Memory B cell (primary cell): ENCODE results near the gene MGAT4A.
"Not testable (repeated sequence)": the region's sequence is repeated elsewhere in the genome, so short reads cannot be mapped to it uniquely, and the experiment has no call there.

Source experiments
- ATAC-seq: fragments of 150-1000 bp; cut with Tn5 transposase; 2 replicates; pipeline ENCODE4 v1.10.0; 2021; ENCODE audit warnings: low read depth, mild to moderate bottlenecking, moderate library complexity
- DNase-seq, 2 donors: peaks; one replicate each; pipeline ENCODE4 v3.0.0; 2022; ENCODE audit warnings: low spot score in 2 of 2
- H3K27ac Mint-ChIP-seq: one replicate; pipeline ENCODE4 v1.8.0; 2022; ENCODE audit warnings: mild to moderate bottlenecking, moderate library complexity, mixed read lengths
- H3K27me3 Mint-ChIP-seq: one replicate; pipeline ENCODE4 v1.8.0; 2022; ENCODE audit warnings: mixed read lengths
- H3K36me3 Mint-ChIP-seq: one replicate; pipeline ENCODE4 v1.8.0; 2022; ENCODE audit warnings: mild to moderate bottlenecking, mixed read lengths
- H3K4me1 Mint-ChIP-seq: one replicate; pipeline ENCODE4 v1.8.0; 2022; ENCODE audit warnings: mixed read lengths
- H3K4me3 Mint-ChIP-seq: one replicate; pipeline ENCODE4 v1.8.0; 2022; ENCODE audit warnings: mild to moderate bottlenecking, moderate library complexity, mixed read lengths
- H3K9me3 Mint-ChIP-seq: one replicate; pipeline ENCODE4 v1.8.0; 2022; ENCODE audit warnings: mixed read lengths

Gene MGAT4A

DNA sequence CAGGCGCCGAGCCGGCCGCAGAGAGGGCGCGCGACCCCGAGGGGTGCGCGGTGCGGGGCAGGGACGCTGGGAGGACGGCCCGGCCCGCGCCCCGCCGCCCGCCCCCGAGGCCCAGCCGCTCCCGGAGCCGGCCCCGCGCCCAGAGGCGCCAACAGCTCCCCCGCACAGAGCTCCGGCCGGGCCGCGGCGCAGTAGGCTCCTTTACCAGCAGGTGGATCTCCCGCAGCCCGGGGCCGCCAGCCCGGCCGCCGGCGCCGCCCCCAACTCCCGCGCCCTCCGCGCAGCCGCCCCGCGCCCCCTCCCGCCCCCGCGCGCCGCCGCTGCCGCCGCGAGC lies 258 bp downstream of the MGAT4A start:
- Mint-ChIP-seq H3K36me3 (peaks cover under 1% of the 10 kb centered on the region), H3K4me3 (peak overlapping the region; percentile 85), H3K27me3 (no peaks in the 10 kb centered on the region), H3K27ac (no peak overlapping the region), H3K4me1 (peaks cover 35% of the 10 kb centered on the region), H3K9me3 (no peaks in the 10 kb centered on the region)
- DNase-seq (peak; percentile 51 to 57), ATAC-seq (peak; percentile 69)

DNA sequence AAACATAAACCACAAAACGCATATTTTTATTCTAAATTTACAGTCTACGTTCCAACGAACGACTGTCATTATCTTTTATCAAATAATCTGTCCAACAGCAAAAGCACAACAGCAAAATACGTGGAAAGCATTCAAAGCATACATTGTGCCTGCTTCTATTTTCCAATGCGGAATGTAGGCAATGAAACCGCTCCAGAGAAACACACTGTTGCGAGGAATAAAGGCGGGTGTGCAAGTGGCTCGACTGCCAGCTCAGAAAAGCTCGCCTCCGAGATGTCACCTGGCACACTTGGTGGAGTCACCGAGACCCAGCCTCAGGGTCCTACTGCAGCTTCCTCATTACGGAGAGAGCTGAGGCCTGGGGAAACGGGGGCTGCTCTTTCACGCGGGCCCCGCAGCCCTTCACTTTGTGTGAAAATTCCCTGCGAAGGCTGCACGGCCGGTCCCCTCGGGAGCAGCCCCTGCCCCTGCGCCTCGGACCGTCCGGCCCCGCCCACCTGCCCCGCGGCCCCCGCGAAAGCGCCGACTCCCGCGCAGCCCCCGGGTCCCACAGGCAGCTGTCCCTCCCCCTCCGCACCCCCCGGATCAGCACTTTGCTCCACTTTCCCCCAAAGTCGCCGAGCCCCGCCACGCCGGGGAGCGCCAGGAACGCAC lies 752 bp downstream of the MGAT4A start:
- peak; percentile 45 for ATAC-seq
- DNase-seq, result peak; percentile 38 to 47
- Mint-ChIP-seq H3K27ac (peak overlapping the region; percentile 76), H3K4me3 (peak overlapping the region; percentile 85), H3K9me3 (no peaks in the 10 kb centered on the region), H3K4me1 (peaks cover 37% of the 10 kb centered on the region), H3K27me3 (no peaks in the 10 kb centered on the region), H3K36me3 (peaks cover 2% of the 10 kb centered on the region)

DNA sequence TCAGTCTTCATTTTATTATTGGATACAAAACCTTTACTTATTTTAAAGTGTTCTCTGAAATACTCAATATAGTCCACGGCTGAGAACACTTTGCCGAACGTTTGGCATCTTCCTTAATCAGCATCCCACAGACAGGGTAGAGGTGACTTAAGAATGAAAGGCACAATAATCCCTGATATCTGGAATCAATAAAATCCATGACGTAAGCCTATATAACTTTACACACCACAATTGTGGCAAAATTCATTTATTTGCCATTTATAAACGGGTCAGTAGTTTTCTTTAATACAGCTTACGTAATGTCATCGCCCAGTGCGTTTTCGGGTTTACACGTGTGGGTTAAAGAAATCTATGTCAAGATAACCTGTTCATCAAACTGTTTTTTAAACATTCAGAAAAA lies 1.3 kb downstream of the MGAT4A start:
- DNase-seq (no peak), ATAC-seq (no peak)
- peaks cover 34% of the 10 kb centered on the region for H3K4me1 Mint-ChIP-seq
- peak overlapping the region; percentile 85 for H3K4me3 Mint-ChIP-seq
- no peaks in the 10 kb centered on the region for H3K27me3 Mint-ChIP-seq
- peaks cover 2% of the 10 kb centered on the region for H3K36me3 Mint-ChIP-seq
- H3K9me3 Mint-ChIP-seq, result no peaks in the 10 kb centered on the region
- H3K27ac Mint-ChIP-seq, result peak overlapping the region; percentile 76

DNA sequence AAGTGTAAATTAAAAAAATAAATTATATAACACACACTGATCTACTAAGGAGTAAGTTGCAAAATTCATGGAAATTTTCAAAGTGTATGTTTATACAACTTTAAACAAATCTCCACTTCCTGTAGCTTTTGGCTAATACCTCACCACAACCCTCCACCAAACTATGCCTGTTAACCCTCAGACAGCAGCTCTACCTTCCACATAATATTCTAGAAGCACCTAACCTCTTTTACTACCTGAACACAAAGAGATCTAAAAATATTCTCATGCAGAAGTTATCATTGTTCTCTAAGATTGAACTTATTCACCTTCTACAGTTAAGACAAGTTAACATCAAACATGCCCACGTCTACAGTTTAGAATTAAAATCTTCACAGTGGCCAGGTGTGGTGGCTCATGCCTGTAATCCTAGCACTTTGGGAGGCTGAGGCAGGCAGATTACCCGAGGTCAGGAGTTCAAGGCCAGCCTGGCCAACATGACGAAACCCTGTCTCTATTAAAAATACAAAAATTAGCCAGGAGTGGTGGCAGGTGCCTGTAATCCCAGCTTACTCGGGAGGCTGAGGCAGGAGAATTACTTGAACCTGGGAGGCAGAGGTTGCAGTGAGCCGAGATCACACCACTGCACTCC lies 2.7 kb downstream of the MGAT4A start:
- H3K27me3 Mint-ChIP-seq, H3K36me3 Mint-ChIP-seq, H3K9me3 Mint-ChIP-seq, ATAC-seq, DNase-seq: not testable (repeated sequence)
- Mint-ChIP-seq H3K4me3 (peak overlapping the region; percentile 31), H3K27ac (peak overlapping the region; percentile 45), H3K4me1 (peaks cover 30% of the 10 kb centered on the region)

DNA sequence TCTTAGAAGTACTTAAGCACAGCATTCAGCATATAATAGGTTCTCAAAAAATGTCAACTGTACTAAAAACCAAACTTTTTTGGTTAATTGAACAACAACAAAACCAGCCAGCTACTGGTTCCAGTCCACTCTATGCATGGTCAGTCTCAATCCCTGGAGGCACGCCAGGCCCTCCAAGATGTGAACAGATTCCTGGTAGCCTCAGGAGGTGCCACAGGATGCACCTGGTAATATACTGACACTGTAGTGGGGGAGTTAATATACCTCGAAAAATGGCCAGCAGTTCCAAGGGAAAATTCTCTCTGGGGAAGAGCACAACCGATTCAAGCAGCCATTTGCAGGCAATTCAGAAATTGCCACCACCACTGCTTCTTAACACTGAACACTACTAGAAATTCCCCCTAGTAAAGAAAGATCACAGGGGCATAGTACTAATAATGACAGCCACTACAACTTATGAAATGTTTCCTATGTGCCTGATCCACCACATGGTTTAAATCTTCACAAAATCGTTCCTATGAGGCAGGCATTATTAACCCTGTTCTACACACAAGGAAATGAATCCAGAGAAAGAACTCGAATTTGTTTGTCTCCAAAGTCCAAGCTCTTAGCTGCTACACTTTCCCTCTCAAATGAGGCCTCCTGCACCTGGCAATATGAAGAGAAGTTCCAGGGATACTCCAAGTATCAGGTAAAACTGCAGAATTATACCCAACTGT lies 3.4 kb downstream of the MGAT4A start:
- H3K27ac Mint-ChIP-seq, result peak overlapping the region; percentile 45
- H3K27me3 Mint-ChIP-seq, result no peaks in the 10 kb centered on the region
- peaks cover 8% of the 10 kb centered on the region for H3K36me3 Mint-ChIP-seq
- ATAC-seq (no peak), DNase-seq (no peak)
- H3K4me1 Mint-ChIP-seq, result peaks cover 26% of the 10 kb centered on the region
- H3K4me3 Mint-ChIP-seq, result no peak overlapping the region
- H3K9me3 Mint-ChIP-seq, result peaks cover 3% of the 10 kb centered on the region

DNA sequence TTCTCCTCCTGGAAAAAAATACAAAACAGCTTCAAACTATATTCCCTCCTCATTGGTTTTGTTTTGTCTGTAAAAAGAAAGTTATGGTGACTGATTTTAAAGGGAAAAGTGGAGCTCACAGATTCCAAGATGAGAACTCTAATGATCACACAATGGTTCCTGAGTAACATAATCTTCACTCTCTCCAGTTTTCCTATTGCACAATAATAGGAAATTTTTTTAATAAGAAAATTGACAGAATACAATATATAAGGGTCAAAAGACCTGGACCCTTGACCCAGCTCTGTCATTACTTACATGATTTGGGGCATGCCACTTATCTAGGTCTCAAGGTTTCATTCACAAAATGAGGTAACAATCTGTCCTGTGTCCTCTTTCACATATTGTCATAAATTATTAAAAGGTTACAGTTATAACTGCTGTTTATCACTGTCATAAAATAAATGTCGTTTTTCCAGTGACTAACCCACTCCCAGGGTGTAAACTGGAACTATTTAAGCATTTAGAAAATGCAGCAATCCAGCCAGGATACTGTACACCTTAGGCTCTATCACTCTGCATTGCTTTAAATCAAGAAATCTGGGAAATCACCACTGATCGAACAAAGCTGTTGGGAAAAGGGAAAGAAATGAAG lies 4.1 kb downstream of the MGAT4A start:
- peak overlapping the region; percentile 12 for H3K4me3 Mint-ChIP-seq

DNA sequence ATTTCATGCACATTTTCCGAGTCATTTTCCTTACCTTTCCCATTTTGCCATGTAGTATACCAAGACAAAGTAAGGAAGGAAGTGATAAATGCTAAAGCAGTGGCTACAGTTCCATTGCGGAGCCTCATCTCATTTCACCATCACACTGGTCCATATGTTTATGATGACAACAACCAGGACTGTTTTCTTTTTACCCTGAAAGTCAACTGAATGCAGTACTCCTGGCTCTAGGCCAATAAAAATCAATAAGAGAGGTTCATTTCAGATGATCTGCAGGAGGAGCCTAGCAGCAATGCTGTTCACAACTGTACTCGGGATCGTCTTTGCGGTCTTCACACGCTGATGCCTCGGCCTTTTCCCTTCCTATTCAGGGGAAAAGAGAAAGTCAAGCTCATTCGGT lies 4.7 kb downstream of the MGAT4A start:
- peaks cover 20% of the 10 kb centered on the region for H3K4me1 Mint-ChIP-seq

More for the DNA sequence above, 4.1 kb downstream of the MGAT4A start:
- no peaks in the 10 kb centered on the region for H3K27me3 Mint-ChIP-seq
- peaks cover 22% of the 10 kb centered on the region for H3K4me1 Mint-ChIP-seq
- H3K27ac Mint-ChIP-seq, result peak overlapping the region; percentile 35
- DNase-seq (no peak), ATAC-seq (no peak)
- H3K36me3 Mint-ChIP-seq, result peaks cover 13% of the 10 kb centered on the region
- H3K9me3 Mint-ChIP-seq, result peaks cover 3% of the 10 kb centered on the region

DNA sequence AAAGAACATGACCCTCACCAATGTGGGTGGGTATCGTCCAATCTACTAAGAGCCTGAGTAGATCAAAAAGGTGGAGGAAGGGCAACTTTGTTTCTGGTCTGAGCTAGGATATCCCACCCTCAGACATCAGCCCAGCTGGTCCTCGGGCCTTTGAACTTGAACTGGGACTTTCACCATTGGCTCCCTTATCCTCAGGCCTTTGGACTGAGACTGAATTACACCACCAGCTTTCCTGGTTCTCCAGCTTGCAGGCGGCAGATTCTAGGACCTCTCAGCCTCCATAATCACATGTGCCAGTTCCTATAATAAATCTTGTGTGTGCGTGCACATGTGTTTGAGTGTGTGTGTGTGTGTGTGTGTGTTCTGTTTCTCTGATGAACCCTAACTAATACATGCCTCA lies 10.6 kb downstream of the MGAT4A start:
- Mint-ChIP-seq H3K36me3 (peaks cover 24% of the 10 kb centered on the region), H3K27me3 (no peaks in the 10 kb centered on the region), H3K9me3 (peaks cover 10% of the 10 kb centered on the region), H3K27ac (no peak overlapping the region), H3K4me1 (peaks cover 15% of the 10 kb centered on the region), H3K4me3 (no peak overlapping the region)
- DNase-seq (no peak), ATAC-seq (no peak)

More for the DNA sequence above, 4.7 kb downstream of the MGAT4A start:
- Mint-ChIP-seq H3K27me3 (no peaks in the 10 kb centered on the region), H3K9me3 (peaks cover 4% of the 10 kb centered on the region), H3K36me3 (peaks cover 16% of the 10 kb centered on the region), H3K27ac (peak overlapping the region; percentile 35), H3K4me3 (no peak overlapping the region)
- DNase-seq, result no peak
- no peak for ATAC-seq

DNA sequence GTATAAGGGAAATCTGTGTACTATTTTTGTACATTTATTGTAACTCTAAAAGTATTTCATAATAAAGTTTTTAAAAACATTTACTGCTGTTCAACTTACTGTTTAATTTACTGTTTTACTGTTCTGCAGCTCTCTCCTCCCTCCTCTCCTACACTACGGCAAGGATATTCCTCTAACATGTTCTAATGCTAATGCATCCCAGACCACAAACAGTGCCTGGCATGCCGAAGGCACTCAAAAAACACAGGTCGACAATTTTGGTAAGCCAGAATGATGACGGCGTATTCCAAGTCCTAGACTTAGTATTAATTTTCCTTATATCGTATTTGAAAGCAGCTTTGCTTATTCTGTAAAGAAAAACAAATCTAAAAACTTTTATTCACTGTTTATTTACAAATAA lies 13.3 kb downstream of the MGAT4A start:
- ATAC-seq, result no peak
- H3K36me3 Mint-ChIP-seq, result peaks cover 19% of the 10 kb centered on the region
- peaks cover 25% of the 10 kb centered on the region for H3K4me1 Mint-ChIP-seq
- DNase-seq, result no peak
- peaks cover 7% of the 10 kb centered on the region for H3K9me3 Mint-ChIP-seq
- H3K27me3 Mint-ChIP-seq, result no peaks in the 10 kb centered on the region
- H3K4me3 Mint-ChIP-seq, result no peak overlapping the region
- H3K27ac Mint-ChIP-seq, result peak overlapping the region; percentile 67

DNA sequence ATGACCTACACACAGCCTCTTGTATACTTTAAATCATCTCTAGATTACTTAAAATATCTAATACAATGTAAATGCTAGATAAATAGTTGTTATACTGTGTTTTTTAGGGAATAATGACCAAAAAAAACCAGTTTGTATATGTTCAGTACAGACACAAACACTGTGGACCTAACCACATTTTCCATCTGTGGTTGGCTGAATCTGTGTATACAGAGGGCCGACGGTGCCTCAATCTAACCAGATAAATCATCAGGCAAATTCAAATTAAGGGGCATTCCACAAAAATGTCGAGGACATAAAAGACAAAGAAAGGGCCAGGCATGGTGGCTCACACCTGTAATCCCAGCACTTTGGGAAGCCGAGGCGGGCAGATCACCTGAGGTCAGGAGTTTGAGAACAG lies 14.1 kb downstream of the MGAT4A start:
- Mint-ChIP-seq H3K9me3 (peaks cover 7% of the 10 kb centered on the region), H3K27me3 (no peaks in the 10 kb centered on the region), H3K4me1 (peaks cover 32% of the 10 kb centered on the region), H3K36me3 (peaks cover 13% of the 10 kb centered on the region), H3K4me3 (no peak overlapping the region), H3K27ac (peak overlapping the region; percentile 52)
- ATAC-seq, result no peak
- no peak for DNase-seq

DNA sequence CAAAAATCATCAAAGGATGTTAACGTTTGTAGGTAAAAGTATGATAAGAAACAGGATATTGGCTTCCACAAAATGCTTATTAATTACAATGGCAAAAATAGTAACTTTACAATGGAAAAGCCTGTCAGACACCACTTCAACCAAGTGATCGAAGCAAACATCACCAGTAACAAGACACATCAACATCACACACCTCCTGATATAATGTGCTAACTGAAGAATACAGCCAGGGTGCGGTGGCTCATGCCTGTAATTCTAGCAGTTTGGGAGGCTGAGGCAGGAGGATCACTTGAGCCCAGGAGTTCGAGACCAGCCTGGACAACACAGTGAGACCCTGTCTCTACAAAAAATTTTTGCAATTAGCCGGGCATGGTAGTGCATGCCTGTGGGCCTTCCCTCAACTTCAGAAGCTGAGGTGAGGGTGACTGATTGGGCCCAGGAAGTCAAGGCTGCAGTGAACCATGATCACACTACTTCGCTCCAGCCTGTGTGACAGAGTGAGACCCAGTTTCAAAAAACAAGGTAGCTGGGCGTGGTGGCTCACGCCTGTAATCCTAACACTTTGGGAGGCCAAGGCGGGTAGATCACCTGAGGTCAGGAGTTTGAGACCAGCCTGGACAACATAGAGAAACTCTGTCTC lies 15.0 kb downstream of the MGAT4A start:
- ATAC-seq, result no peak
- no peak overlapping the region for H3K4me3 Mint-ChIP-seq
- peaks cover 8% of the 10 kb centered on the region for H3K36me3 Mint-ChIP-seq
- H3K4me1 Mint-ChIP-seq, result peaks cover 33% of the 10 kb centered on the region
- H3K27me3 Mint-ChIP-seq, result no peaks in the 10 kb centered on the region
- DNase-seq, result no peak
- peak overlapping the region; percentile 22 for H3K27ac Mint-ChIP-seq
- H3K9me3 Mint-ChIP-seq, result peaks cover 5% of the 10 kb centered on the region

DNA sequence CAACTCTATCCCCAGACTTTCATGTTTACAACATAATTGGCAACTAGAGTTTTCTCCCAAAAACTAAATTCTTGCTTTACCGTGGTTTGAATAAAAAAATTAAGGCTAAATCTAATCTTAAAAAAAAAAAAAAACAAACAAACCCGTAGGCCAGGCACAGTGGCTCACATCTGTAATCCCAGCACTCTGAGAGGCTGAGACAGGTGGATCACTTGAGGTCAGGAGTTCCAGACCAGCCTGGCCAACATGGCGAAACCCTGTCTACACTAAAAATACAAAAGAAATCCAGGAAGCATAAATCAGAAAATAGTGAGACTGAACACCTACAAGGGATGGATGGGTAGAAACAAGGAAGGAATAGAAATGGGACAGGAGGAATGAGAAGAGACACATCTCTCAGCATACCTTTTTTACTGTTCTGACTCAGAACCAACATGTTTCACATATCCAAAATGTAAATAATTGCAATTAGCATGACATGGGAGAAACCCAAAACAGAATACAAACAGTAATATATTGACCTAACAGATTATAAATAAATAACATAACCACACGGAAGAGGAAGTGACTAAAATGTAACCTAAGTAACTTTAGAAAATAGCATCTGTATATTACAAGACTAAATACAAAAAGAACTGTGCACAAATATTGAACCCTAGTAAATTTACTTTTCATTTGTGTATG lies 17.5 kb downstream of the MGAT4A start:
- DNase-seq, result no peak
- Mint-ChIP-seq H3K36me3 (no peaks in the 10 kb centered on the region), H3K27ac (peak overlapping the region; percentile 80), H3K9me3 (no peaks in the 10 kb centered on the region), H3K4me3 (peak overlapping the region; percentile 56), H3K27me3 (no peaks in the 10 kb centered on the region), H3K4me1 (peaks cover 46% of the 10 kb centered on the region)
- peak; percentile 63 for ATAC-seq

DNA sequence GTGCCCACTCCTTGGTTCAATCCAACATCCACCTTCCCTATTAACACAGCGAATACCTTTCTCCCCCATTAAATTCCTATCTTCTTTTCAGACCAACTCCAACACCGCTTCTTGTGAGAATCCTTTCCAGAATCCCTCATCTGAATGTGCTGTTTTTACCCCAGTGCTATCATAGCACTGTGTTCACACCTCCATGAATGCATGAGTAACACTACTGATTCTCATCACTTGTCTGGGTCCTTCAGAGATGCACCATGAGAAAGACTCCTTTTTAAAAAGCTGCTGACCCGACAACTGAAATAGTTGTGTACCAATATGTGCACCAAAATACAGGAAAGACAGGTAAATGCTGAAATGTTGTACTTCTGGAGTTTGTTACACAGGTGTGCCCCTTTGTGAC lies 18.8 kb downstream of the MGAT4A start:
- DNase-seq, result no peak
- peak overlapping the region; percentile 1 for H3K4me3 Mint-ChIP-seq
- peaks cover 50% of the 10 kb centered on the region for H3K4me1 Mint-ChIP-seq
- H3K27ac Mint-ChIP-seq, result peak overlapping the region; percentile 6
- H3K27me3 Mint-ChIP-seq, result no peaks in the 10 kb centered on the region
- no peak for ATAC-seq
- H3K9me3 Mint-ChIP-seq, result no peaks in the 10 kb centered on the region
- peaks cover 2% of the 10 kb centered on the region for H3K36me3 Mint-ChIP-seq
